Fibroblast of skin of scalp (primary cell): ENCODE measurements around the gene PAQR9.

ENCODE experiments used
- DNase-seq: peaks from one replicate; pipeline ENCODE4 v3.0.0-alpha.2; 2013

PAQR9 gene

GRCh38 chr3:142950972-142951371 lies 12.5 kb downstream of the PAQR9 start:
- DNase-seq, result no peak

- peak; percentile 15 for DNase-seq
Measured at GRCh38 chr3:142947799-142948575, 15.5 kb downstream of the PAQR9 start.

GRCh38 chr3:142947352-142947751 lies 16.1 kb downstream of the PAQR9 start:
- DNase-seq, result no peak

- DNase-seq, result no peak
Measured at GRCh38 chr3:142946861-142947260, 16.6 kb downstream of the PAQR9 start.

- no peak for DNase-seq
Measured at GRCh38 chr3:142945023-142945422, 18.5 kb downstream of the PAQR9 start.

- DNase-seq, result no peak
Measured at GRCh38 chr3:142944342-142944741, 19.1 kb downstream of the PAQR9 start.

GRCh38 chr3:142943870-142944269 lies 19.6 kb downstream of the PAQR9 start:
- DNase-seq, result no peak

- DNase-seq, result no peak
Measured at GRCh38 chr3:142943349-142943748, 20.1 kb downstream of the PAQR9 start.

- no peak for DNase-seq
Measured at GRCh38 chr3:142941373-142942123, 21.9 kb downstream of the PAQR9 start.

GRCh38 chr3:142940472-142940871 lies 23.0 kb downstream of the PAQR9 start:
- no peak for DNase-seq

GRCh38 chr3:142940000-142940399 lies 23.5 kb downstream of the PAQR9 start:
- no peak for DNase-seq

GRCh38 chr3:142935963-142936362 lies 27.5 kb downstream of the PAQR9 start:
- no peak for DNase-seq

- DNase-seq, result no peak
Measured at GRCh38 chr3:142934887-142935269, 28.6 kb downstream of the PAQR9 start.

GRCh38 chr3:142934128-142934886 lies 29.2 kb downstream of the PAQR9 start:
- DNase-seq, result no peak

GRCh38 chr3:142931222-142931621 lies 32.3 kb downstream of the PAQR9 start:
- no peak for DNase-seq

- no peak for DNase-seq
Measured at GRCh38 chr3:142930463-142930862, 33.0 kb downstream of the PAQR9 start.

- no peak for DNase-seq
Measured at GRCh38 chr3:142929890-142930289, 33.6 kb downstream of the PAQR9 start.

- peak; percentile 28 for DNase-seq
Measured at GRCh38 chr3:142929109-142929508, 34.4 kb downstream of the PAQR9 start.

- no peak for DNase-seq
Measured at GRCh38 chr3:142926368-142926944, 37.0 kb downstream of the PAQR9 start.

GRCh38 chr3:142925140-142925539 lies 38.3 kb downstream of the PAQR9 start:
- no peak for DNase-seq

- DNase-seq, result no peak
Measured at GRCh38 chr3:142923694-142924093, 39.8 kb downstream of the PAQR9 start.

GRCh38 chr3:142916605-142917004 lies 46.9 kb downstream of the PAQR9 start:
- no peak for DNase-seq

GRCh38 chr3:142915636-142916035 lies 47.8 kb downstream of the PAQR9 start:
- no peak for DNase-seq
